ENCODE measurements around the gene SLC24A3. TPM values are rescaled to one million over a fixed set of nuclear protein-coding genes. Genes with fewer than 3 reads are reported as not detected.

SLC24A3 gene
- total RNA-seq, 2 experiments from 2014 or later: not detected

- Histone ChIP-seq H3K9me2 (ENCODE audit: insufficient read depth, low read length) (no peaks in the 10 kb centered on the region), H3K4me1 (ENCODE audit: insufficient read depth, low read length, poor library complexity, severe bottlenecking) (peaks cover 13% of the 10 kb centered on the region), H3K4me3 (ENCODE audit: low read depth, low read length, poor library complexity, severe bottlenecking) (no peak overlapping the region), H3K27ac (ENCODE audit: low read depth, low read length, poor library complexity, severe bottlenecking) (no peak overlapping the region), H3K36me3 (ENCODE audit: insufficient read depth, low read length) (no peaks in the 10 kb centered on the region), H3K4me2 (ENCODE audit: low read length) (no peak overlapping the region), H3K9me3 (ENCODE audit: low read length) (no peaks in the 10 kb centered on the region), H3K79me2 (ENCODE audit: insufficient read depth, low read depth, low read length) (no peaks in the 10 kb centered on the region), H4K20me1 (ENCODE audit: insufficient read depth, low read length) (no peaks in the 10 kb centered on the region), H2AFZ (ENCODE audit: low read length) (no peak overlapping the region)
- DNase-seq (ENCODE audit: low spot score): no peak
- TF ChIP-seq, protein P1, sequence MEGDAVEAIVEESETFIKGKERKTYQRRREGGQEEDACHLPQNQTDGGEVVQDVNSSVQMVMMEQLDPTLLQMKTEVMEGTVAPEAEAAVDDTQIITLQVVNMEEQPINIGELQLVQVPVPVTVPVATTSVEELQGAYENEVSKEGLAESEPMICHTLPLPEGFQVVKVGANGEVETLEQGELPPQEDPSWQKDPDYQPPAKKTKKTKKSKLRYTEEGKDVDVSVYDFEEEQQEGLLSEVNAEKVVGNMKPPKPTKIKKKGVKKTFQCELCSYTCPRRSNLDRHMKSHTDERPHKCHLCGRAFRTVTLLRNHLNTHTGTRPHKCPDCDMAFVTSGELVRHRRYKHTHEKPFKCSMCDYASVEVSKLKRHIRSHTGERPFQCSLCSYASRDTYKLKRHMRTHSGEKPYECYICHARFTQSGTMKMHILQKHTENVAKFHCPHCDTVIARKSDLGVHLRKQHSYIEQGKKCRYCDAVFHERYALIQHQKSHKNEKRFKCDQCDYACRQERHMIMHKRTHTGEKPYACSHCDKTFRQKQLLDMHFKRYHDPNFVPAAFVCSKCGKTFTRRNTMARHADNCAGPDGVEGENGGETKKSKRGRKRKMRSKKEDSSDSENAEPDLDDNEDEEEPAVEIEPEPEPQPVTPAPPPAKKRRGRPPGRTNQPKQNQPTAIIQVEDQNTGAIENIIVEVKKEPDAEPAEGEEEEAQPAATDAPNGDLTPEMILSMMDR (conservative IDR thresholded peaks at IDR 0.05; ENCODE audit: low read length): no peak
- TF ChIP-seq EZH2phosphoT487 (IDR thresholded peaks at IDR 0.05; ENCODE audit: borderline replicate concordance, low read depth, low read length): no peak
- POLR2A ChIA-PET: no interaction called here
- intact Hi-C loops (cut with micrococcal nuclease; ENCODE audit: unreplicated experiment): no loop called here
- CTCF ChIA-PET (ENCODE audit: unreplicated experiment): no interaction called here
- no TSS peak for BruUV-seq (replicated peaks)
These were observed 498.1 kb downstream of the SLC24A3 start for GRCh38 chr20:19710336-19711120.

- TF ChIP-seq, protein P1 (conservative IDR thresholded peaks at IDR 0.05; ENCODE audit: low read length): no peak
- TF ChIP-seq EZH2phosphoT487 (IDR thresholded peaks at IDR 0.05; ENCODE audit: borderline replicate concordance, low read depth, low read length): no peak
- Histone ChIP-seq H3K4me1 (ENCODE audit: insufficient read depth, low read length, poor library complexity, severe bottlenecking) (peaks cover 11% of the 10 kb centered on the region), H4K20me1 (ENCODE audit: insufficient read depth, low read length) (no peaks in the 10 kb centered on the region), H3K27ac (ENCODE audit: low read depth, low read length, poor library complexity, severe bottlenecking) (no peak overlapping the region), H3K36me3 (ENCODE audit: insufficient read depth, low read length) (no peaks in the 10 kb centered on the region), H3K9me2 (ENCODE audit: insufficient read depth, low read length) (no peaks in the 10 kb centered on the region), H3K4me2 (ENCODE audit: low read length) (no peak overlapping the region), H3K9me3 (ENCODE audit: low read length) (no peaks in the 10 kb centered on the region), H3K4me3 (ENCODE audit: low read depth, low read length, poor library complexity, severe bottlenecking) (no peak overlapping the region), H3K79me2 (ENCODE audit: insufficient read depth, low read depth, low read length) (no peaks in the 10 kb centered on the region), H2AFZ (ENCODE audit: low read length) (no peak overlapping the region)
- no peak for DNase-seq (ENCODE audit: low spot score)
- BruUV-seq (replicated peaks): no TSS peak
- intact Hi-C loops (cut with micrococcal nuclease; ENCODE audit: unreplicated experiment): no loop called here
- ChIA-PET POLR2A (no interaction called here), CTCF (ENCODE audit: unreplicated experiment) (no interaction called here)
These were observed 498.7 kb downstream of the SLC24A3 start for GRCh38 chr20:19711126-19711525.

GRCh38 chr20:19712721-19713260, 500.3 kb downstream of the SLC24A3 start:
- no peaks in the 10 kb centered on the region for H3K36me3 ChIP-seq (ENCODE audit: insufficient read depth, low read length)
- H3K9me3 ChIP-seq (ENCODE audit: low read length): no peaks in the 10 kb centered on the region
- no peak overlapping the region for H3K4me2 ChIP-seq (ENCODE audit: low read length)
- no TSS peak for BruUV-seq (replicated peaks)
- H3K79me2 ChIP-seq (ENCODE audit: insufficient read depth, low read depth, low read length): no peaks in the 10 kb centered on the region
- no peaks in the 10 kb centered on the region for H3K4me1 ChIP-seq (ENCODE audit: insufficient read depth, low read length, poor library complexity, severe bottlenecking)
- ChIA-PET POLR2A (interaction anchor here (0.5 kb wide), 1 partner anchor 149 kb away, joined by 3 read pairs; no protein-coding TSS in a partner anchor), CTCF (ENCODE audit: unreplicated experiment) (no interaction called here)
- H2AFZ ChIP-seq (ENCODE audit: low read length): no peak overlapping the region
- H4K20me1 ChIP-seq (ENCODE audit: insufficient read depth, low read length): no peaks in the 10 kb centered on the region
- TF ChIP-seq, protein P1 (conservative IDR thresholded peaks at IDR 0.05; ENCODE audit: low read length): no peak
- TF ChIP-seq EZH2phosphoT487 (IDR thresholded peaks at IDR 0.05; ENCODE audit: borderline replicate concordance, low read depth, low read length): no peak
- no peaks in the 10 kb centered on the region for H3K9me2 ChIP-seq (ENCODE audit: insufficient read depth, low read length)
- no peak overlapping the region for H3K4me3 ChIP-seq (ENCODE audit: low read depth, low read length, poor library complexity, severe bottlenecking)
- H3K27ac ChIP-seq (ENCODE audit: low read depth, low read length, poor library complexity, severe bottlenecking): no peak overlapping the region
- intact Hi-C loops (cut with micrococcal nuclease; ENCODE audit: unreplicated experiment): no loop called here
- no peak for DNase-seq (ENCODE audit: low spot score)

All from OCI-LY7 (cell line).